Trophoblast cell (in vitro differentiated cells and primary cell): ENCODE results near the gene EPC2.

ENCODE experiments used
- DNase-seq, 2 donors: peaks; one replicate each; pipeline ENCODE4 v3.0.0-alpha.2; 2016
- H2AFZ ChIP-seq: 2 replicates; pipeline ENCODE4 v1.6.1; 2013; ENCODE audit warnings: low read length, moderate library complexity, mild to moderate bottlenecking; ENCODE audit not compliant: insufficient read depth, poor library complexity
- H2AK5ac ChIP-seq: 2 replicates; pipeline ENCODE4 v1.6.1; 2013; ENCODE audit warnings: mild to moderate bottlenecking, low read length
- H2BK120ac ChIP-seq: 2 replicates; pipeline ENCODE4 v1.6.1; 2013; ENCODE audit warnings: low read length, mild to moderate bottlenecking, moderate library complexity; ENCODE audit not compliant: insufficient read depth, poor library complexity
- H2BK12ac ChIP-seq: 2 replicates; pipeline ENCODE4 v1.6.1; 2013; ENCODE audit warnings: mild to moderate bottlenecking, low read length, moderate library complexity
- H2BK5ac ChIP-seq: 2 replicates; pipeline ENCODE4 v1.6.1; 2013; ENCODE audit warnings: low read length, low read depth, moderate library complexity, mild to moderate bottlenecking; ENCODE audit not compliant: poor library complexity
- H3K14ac ChIP-seq: 2 replicates; pipeline ENCODE4 v1.6.1; 2013; ENCODE audit warnings: mild to moderate bottlenecking, low read length
- H3K18ac ChIP-seq: 2 replicates; pipeline ENCODE4 v1.6.1; 2013; ENCODE audit warnings: mild to moderate bottlenecking, low read length
- H3K23ac ChIP-seq: 2 replicates; pipeline ENCODE4 v1.6.1; 2013; ENCODE audit warnings: low read length
- H3K27ac ChIP-seq: 2 replicates; pipeline ENCODE4 v1.5.1; 2013; ENCODE audit warnings: low read depth, mild to moderate bottlenecking, inconsistent platforms, low read length, moderate library complexity
- H3K27me3 ChIP-seq: 2 replicates; pipeline ENCODE4 v1.6.1; 2013; ENCODE audit warnings: inconsistent platforms, mild to moderate bottlenecking, low read length, moderate library complexity; ENCODE audit not compliant: insufficient read depth
- H3K36me3 ChIP-seq, 2 experiments: 1 replicate in 1 of 2; 2 replicates in 1 of 2; pipeline ENCODE4 v1.6.1; 2013; ENCODE audit warnings: low read length in 2 of 2, mild to moderate bottlenecking in 2 of 2, moderate library complexity in 1 of 2; ENCODE audit not compliant: insufficient read depth in 2 of 2, control insufficient read depth in 1 of 2
- H3K4ac ChIP-seq: 2 replicates; pipeline ENCODE4 v1.6.1; 2013; ENCODE audit warnings: low read depth, mild to moderate bottlenecking, low read length, moderate library complexity
- H3K4me1 ChIP-seq, 2 experiments: 1 replicate in 1 of 2; 2 replicates in 1 of 2; pipeline ENCODE4 v1.6.1; 2013; ENCODE audit warnings: low read length in 2 of 2, mild to moderate bottlenecking in 2 of 2, moderate library complexity in 1 of 2; ENCODE audit not compliant: insufficient read depth in 2 of 2, control insufficient read depth in 1 of 2
- H3K4me2 ChIP-seq: 2 replicates; pipeline ENCODE4 v1.6.1; 2013; ENCODE audit warnings: inconsistent platforms, mild to moderate bottlenecking, low read length, moderate library complexity
- H3K4me3 ChIP-seq: 2 replicates; pipeline ENCODE4 v1.5.1; 2013; ENCODE audit warnings: mild to moderate bottlenecking, low read depth, low read length, inconsistent platforms
- H3K79me1 ChIP-seq: one replicate; pipeline ENCODE4 v1.6.1; 2013; ENCODE audit warnings: low read length
- H3K79me2 ChIP-seq: 2 replicates; pipeline ENCODE4 v1.6.1; 2013; ENCODE audit warnings: low read length, mild to moderate bottlenecking; ENCODE audit not compliant: control insufficient read depth, insufficient read depth, poor library complexity
- H3K9ac ChIP-seq: 2 replicates; pipeline ENCODE4 v1.6.1; 2013; ENCODE audit warnings: mild to moderate bottlenecking, low read length
- H3K9me3 ChIP-seq: 2 replicates; pipeline ENCODE4 v1.6.1; 2013; ENCODE audit warnings: low read depth, mild to moderate bottlenecking, control low read depth, inconsistent platforms, low read length; ENCODE audit not compliant: insufficient read depth
- H4K12ac ChIP-seq: 2 replicates; pipeline ENCODE4 v1.6.1; 2013; ENCODE audit warnings: low read depth, mild to moderate bottlenecking, low read length, moderate library complexity
- H4K8ac ChIP-seq: 2 replicates; pipeline ENCODE4 v1.6.1; 2013; ENCODE audit warnings: low read depth, mild to moderate bottlenecking, low read length, moderate library complexity
- H4K91ac ChIP-seq: one replicate; pipeline ENCODE4 v1.6.1; 2013; ENCODE audit warnings: low read depth, mild to moderate bottlenecking, low read length, moderate library complexity
- WGBS: extraction: QIAGEN DNeasy Blood & Tissue Kit; methylation state at CpG from one replicate; pipeline ENCODE4 v1.1.7; 2013; ENCODE audit warnings: missing lambda C conversion rate; ENCODE audit not compliant: insufficient read length, insufficient coverage; ENCODE audit errors: extremely low coverage; 5-methylcytosine and 5-hydroxymethylcytosine counted together

EPC2 gene

GRCh38 chr2:148719195-148719749, 74.7 kb downstream of the EPC2 start:
- Histone ChIP-seq H4K12ac (no peak overlapping the region), H3K4me2 (no peak overlapping the region), H4K8ac (no peak overlapping the region), H3K79me2 (peaks cover 5% of the 10 kb centered on the region), H3K79me1 (peaks cover 4% of the 10 kb centered on the region), H2AFZ (no peak overlapping the region), H3K4ac (peak overlapping the region; percentile 1), H2BK120ac (peak overlapping the region; percentile 48), H2AK5ac (no peak overlapping the region), H3K36me3 (no peaks in the 10 kb centered on the region), H3K18ac (peak overlapping the region; percentile 50), H3K23ac (no peak overlapping the region), H3K9me3 (no peaks in the 10 kb centered on the region), H2BK12ac (peak overlapping the region; percentile 16), H3K4me1 (peaks cover 14% of the 10 kb centered on the region in 2 experiments), H3K27ac (peak overlapping the region; percentile 57), H3K4me3 (no peak overlapping the region), H2BK5ac (no peak overlapping the region), H3K27me3 (no peaks in the 10 kb centered on the region), H3K9ac (no peak overlapping the region), H4K91ac (peak overlapping the region; percentile 58), H3K14ac (peak overlapping the region; percentile 63)
- no peak for DNase-seq
- no CpG with 5 or more reads among the region's 6 CpGs for WGBS

- Histone ChIP-seq H3K27ac (peak overlapping the region; percentile 57), H4K91ac (peak overlapping the region; percentile 58), H2AFZ (no peak overlapping the region), H3K23ac (no peak overlapping the region), H3K4me2 (no peak overlapping the region), H3K79me1 (peaks cover 4% of the 10 kb centered on the region), H3K14ac (peak overlapping the region; percentile 63), H3K18ac (peak overlapping the region; percentile 50), H2BK5ac (no peak overlapping the region), H2BK120ac (no peak overlapping the region), H2AK5ac (no peak overlapping the region), H3K79me2 (peaks cover 5% of the 10 kb centered on the region), H3K36me3 (no peaks in the 10 kb centered on the region), H3K4me1 (peaks cover 14% of the 10 kb centered on the region in 2 experiments), H4K12ac (no peak overlapping the region), H3K4me3 (no peak overlapping the region), H2BK12ac (no peak overlapping the region), H3K9me3 (no peaks in the 10 kb centered on the region), H3K27me3 (no peaks in the 10 kb centered on the region), H3K4ac (peak overlapping the region; percentile 1), H4K8ac (no peak overlapping the region), H3K9ac (no peak overlapping the region)
- no CpG with 5 or more reads among the region's 2 CpGs for WGBS
- DNase-seq: no peak
Measured at GRCh38 chr2:148719941-148720436, 75.4 kb downstream of the EPC2 start.

DNA sequence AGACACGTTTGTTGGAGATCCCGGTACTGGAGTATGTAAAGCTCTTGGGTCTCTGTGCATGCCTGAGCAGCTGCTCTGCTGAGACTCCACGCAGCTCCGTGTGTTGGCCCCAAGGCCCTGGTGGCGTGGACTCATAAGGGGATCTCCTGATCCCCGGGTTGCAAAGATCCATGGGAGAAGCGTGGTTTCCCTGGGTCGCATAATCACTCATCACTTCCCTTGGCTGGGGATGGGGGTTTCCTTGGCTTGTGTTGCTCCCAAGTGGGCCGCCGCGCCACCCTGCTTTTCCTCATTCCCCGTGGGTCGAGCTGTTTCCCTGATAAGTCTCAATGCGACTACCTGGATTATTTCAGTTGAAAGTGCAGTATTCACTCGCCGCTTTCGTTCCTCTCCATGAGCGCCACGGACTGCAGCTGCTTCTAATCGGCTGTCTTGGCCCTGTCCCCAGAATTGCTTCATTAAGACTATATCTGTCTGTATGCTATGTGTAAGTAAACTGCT, 76.0 kb downstream of the EPC2 start:
- Histone ChIP-seq H2AK5ac (no peak overlapping the region), H4K12ac (no peak overlapping the region), H3K4me1 (peaks cover 14% of the 10 kb centered on the region in 2 experiments), H3K27me3 (no peaks in the 10 kb centered on the region), H3K14ac (no peak overlapping the region), H3K4ac (peak overlapping the region; percentile 64), H3K4me2 (no peak overlapping the region), H3K9ac (no peak overlapping the region), H3K79me1 (peaks cover 4% of the 10 kb centered on the region), H3K79me2 (peaks cover 5% of the 10 kb centered on the region), H2AFZ (no peak overlapping the region), H3K23ac (no peak overlapping the region), H3K36me3 (no peaks in the 10 kb centered on the region), H3K18ac (peak overlapping the region; percentile 0), H2BK120ac (no peak overlapping the region), H3K9me3 (no peaks in the 10 kb centered on the region), H3K4me3 (no peak overlapping the region), H2BK5ac (no peak overlapping the region), H3K27ac (no peak overlapping the region), H4K91ac (no peak overlapping the region), H2BK12ac (no peak overlapping the region), H4K8ac (no peak overlapping the region)
- WGBS: no CpG with 5 or more reads among the region's 20 CpGs
- no peak for DNase-seq

- DNase-seq: no peak
- H2AK5ac ChIP-seq: no peak overlapping the region
- H3K4me3 ChIP-seq: no peak overlapping the region
- peaks cover 4% of the 10 kb centered on the region for H3K79me1 ChIP-seq
- H3K18ac ChIP-seq: no peak overlapping the region
- H4K91ac ChIP-seq: no peak overlapping the region
- no peak overlapping the region for H3K9ac ChIP-seq
- no peak overlapping the region for H3K23ac ChIP-seq
- no peak overlapping the region for H3K27ac ChIP-seq
- no peak overlapping the region for H3K14ac ChIP-seq
- H2BK5ac ChIP-seq: no peak overlapping the region
- H3K36me3 ChIP-seq: no peaks in the 10 kb centered on the region
- H2AFZ ChIP-seq: no peak overlapping the region
- no peaks in the 10 kb centered on the region for H3K9me3 ChIP-seq
- no peak overlapping the region for H3K4ac ChIP-seq
- no peak overlapping the region for H3K4me2 ChIP-seq
- no peak overlapping the region for H4K8ac ChIP-seq
- H2BK120ac ChIP-seq: no peak overlapping the region
- peaks cover 14% of the 10 kb centered on the region in 2 experiments for H3K4me1 ChIP-seq
- H4K12ac ChIP-seq: no peak overlapping the region
- no peak overlapping the region for H2BK12ac ChIP-seq
- H3K79me2 ChIP-seq: peaks cover 5% of the 10 kb centered on the region
- H3K27me3 ChIP-seq: no peaks in the 10 kb centered on the region
Measured at GRCh38 chr2:148721520-148721931, 77.0 kb downstream of the EPC2 start.
